HG03108 (cell line): ENCODE data around the gene GLB1L.
"Not testable (repeated sequence)": the region's sequence is repeated elsewhere in the genome, so short reads cannot be mapped to it uniquely, and the experiment has no call there.

ENCODE experiments used
- ATAC-seq: cut with Tn5 transposase; IDR thresholded peaks from one replicate; pipeline ENCODE4 v1.9.1; 2021; ENCODE audit warnings: moderate library complexity; ENCODE audit not compliant: unreplicated experiment

Gene GLB1L

GRCh38 chr2:219281588-219281987 lies 36.3 kb upstream of the GLB1L start:
- no peak for ATAC-seq

GRCh38 chr2:219280651-219281050 lies 35.4 kb upstream of the GLB1L start:
- no peak for ATAC-seq

GRCh38 chr2:219279916-219280516 lies 34.8 kb upstream of the GLB1L start:
- ATAC-seq = no peak

- peak; percentile 82 for ATAC-seq
These were observed 34.1 kb upstream of the GLB1L start, which contains the start of gene DNAJB2 for GRCh38 chr2:219279151-219279915. TSS of gene DNAJB2 (plus strand) at chr2:219279366. CDS start at chr2:219279834, 468 bp downstream.

GRCh38 chr2:219278655-219279150 lies 33.5 kb upstream of the GLB1L start:
- ATAC-seq = no peak

- peak; percentile 18 for ATAC-seq
These were observed 32.7 kb upstream of the GLB1L start for GRCh38 chr2:219277703-219278654.

- no peak for ATAC-seq
These were observed 29.2 kb upstream of the GLB1L start for GRCh38 chr2:219274361-219274921.

- ATAC-seq = no peak
These were observed 28.7 kb upstream of the GLB1L start for GRCh38 chr2:219273937-219274336.

GRCh38 chr2:219272995-219273394 lies 27.8 kb upstream of the GLB1L start:
- ATAC-seq = no peak

GRCh38 chr2:219272356-219272755 lies 27.1 kb upstream of the GLB1L start:
- no peak for ATAC-seq

GRCh38 chr2:219271021-219271420 lies 25.8 kb upstream of the GLB1L start:
- no peak for ATAC-seq

- ATAC-seq = no peak
These were observed 24.8 kb upstream of the GLB1L start for GRCh38 chr2:219270055-219270372.

- ATAC-seq = no peak
These were observed 24.3 kb upstream of the GLB1L start for GRCh38 chr2:219269362-219270054.

- no peak for ATAC-seq
These were observed 23.1 kb upstream of the GLB1L start for GRCh38 chr2:219268294-219268693.

GRCh38 chr2:219266886-219267285 lies 21.6 kb upstream of the GLB1L start:
- ATAC-seq = no peak

GRCh38 chr2:219266232-219266631 lies 21.0 kb upstream of the GLB1L start:
- no peak for ATAC-seq

GRCh38 chr2:219261024-219261855 lies 16.0 kb upstream of the GLB1L start:
- no peak for ATAC-seq

GRCh38 chr2:219258942-219259341 lies 13.7 kb upstream of the GLB1L start:
- not testable (repeated sequence) for ATAC-seq

GRCh38 chr2:219254590-219255201 lies 9.5 kb upstream of the GLB1L start:
- peak; percentile 14 for ATAC-seq
